Osteocyte (in vitro differentiated cells): ENCODE results near the gene CPA2. TPM values are rescaled to one million over a fixed set of nuclear protein-coding genes. Genes with fewer than 3 reads are reported as not detected.
"Not testable (repeated sequence)": the region's sequence is repeated elsewhere in the genome, so short reads cannot be mapped to it uniquely, and the experiment has no call there.

Source experiments
- DNase-seq: peaks from one replicate; pipeline ENCODE4 v3.0.0; 2021; ENCODE audit warnings: mixed read lengths; ENCODE audit not compliant: unreplicated experiment; ENCODE audit errors: extremely low spot score
- H3K27ac Mint-ChIP-seq: one replicate; pipeline ENCODE4 v1.8.0; 2021; ENCODE audit warnings: mild to moderate bottlenecking, mixed read lengths; ENCODE audit not compliant: unreplicated experiment
- H3K27me3 Mint-ChIP-seq: one replicate; pipeline ENCODE4 v1.8.0; 2021; ENCODE audit warnings: mixed read lengths; ENCODE audit not compliant: unreplicated experiment
- H3K36me3 Mint-ChIP-seq: one replicate; pipeline ENCODE4 v1.8.0; 2021; ENCODE audit warnings: mixed read lengths; ENCODE audit not compliant: unreplicated experiment
- H3K4me1 Mint-ChIP-seq: one replicate; pipeline ENCODE4 v1.8.0; 2021; ENCODE audit warnings: mixed read lengths; ENCODE audit not compliant: unreplicated experiment
- H3K4me3 Mint-ChIP-seq: one replicate; pipeline ENCODE4 v1.8.0; 2021; ENCODE audit warnings: mild to moderate bottlenecking, moderate library complexity, mixed read lengths; ENCODE audit not compliant: unreplicated experiment
- H3K9me3 Mint-ChIP-seq: one replicate; pipeline ENCODE4 v1.8.0; 2021; ENCODE audit warnings: mixed read lengths; ENCODE audit not compliant: unreplicated experiment
- total RNA-seq: library from RNA; stranded (reverse); gene quantifications from 2 replicates; pipeline ENCODE4 v1.2.1, GENCODE V29; 2021
- TF ChIP-seq, protein P1 (sequence below): fragments of 200-600 bp; sonication (generic); IDR thresholded peaks from 2 replicates; pipeline ENCODE4 v1.5.0; 2021; ENCODE audit warnings: antibody characterized with exemption, mild to moderate bottlenecking, moderate library complexity

Gene CPA2
- total RNA-seq, 1 donor from 2014 or later, result not detected

DNA sequence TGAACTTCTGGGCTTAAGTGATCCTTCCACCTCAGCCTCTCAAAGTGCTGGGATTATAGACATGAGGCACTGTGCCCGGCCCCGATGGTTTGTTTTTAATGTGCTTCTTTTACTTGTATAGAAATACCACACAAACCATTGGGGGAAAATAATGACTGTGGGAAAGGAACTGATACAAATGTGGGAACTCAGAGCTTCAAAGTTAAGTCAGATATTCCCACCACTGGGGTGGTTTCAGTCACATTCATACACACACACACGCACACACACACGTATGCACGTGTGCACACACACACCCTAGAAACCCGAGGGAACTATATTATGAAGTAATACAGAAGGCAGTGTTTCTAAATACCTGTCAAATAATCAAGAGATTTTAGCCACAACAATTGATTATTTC lies 43.3 kb downstream of the CPA2 start:
- Mint-ChIP-seq H3K27me3 (no peaks in the 10 kb centered on the region), H3K27ac (no peak overlapping the region), H3K9me3 (peaks cover 5% of the 10 kb centered on the region), H3K4me1 (no peaks in the 10 kb centered on the region), H3K36me3 (peaks cover 14% of the 10 kb centered on the region), H3K4me3 (no peak overlapping the region)
- TF ChIP-seq, protein P1, sequence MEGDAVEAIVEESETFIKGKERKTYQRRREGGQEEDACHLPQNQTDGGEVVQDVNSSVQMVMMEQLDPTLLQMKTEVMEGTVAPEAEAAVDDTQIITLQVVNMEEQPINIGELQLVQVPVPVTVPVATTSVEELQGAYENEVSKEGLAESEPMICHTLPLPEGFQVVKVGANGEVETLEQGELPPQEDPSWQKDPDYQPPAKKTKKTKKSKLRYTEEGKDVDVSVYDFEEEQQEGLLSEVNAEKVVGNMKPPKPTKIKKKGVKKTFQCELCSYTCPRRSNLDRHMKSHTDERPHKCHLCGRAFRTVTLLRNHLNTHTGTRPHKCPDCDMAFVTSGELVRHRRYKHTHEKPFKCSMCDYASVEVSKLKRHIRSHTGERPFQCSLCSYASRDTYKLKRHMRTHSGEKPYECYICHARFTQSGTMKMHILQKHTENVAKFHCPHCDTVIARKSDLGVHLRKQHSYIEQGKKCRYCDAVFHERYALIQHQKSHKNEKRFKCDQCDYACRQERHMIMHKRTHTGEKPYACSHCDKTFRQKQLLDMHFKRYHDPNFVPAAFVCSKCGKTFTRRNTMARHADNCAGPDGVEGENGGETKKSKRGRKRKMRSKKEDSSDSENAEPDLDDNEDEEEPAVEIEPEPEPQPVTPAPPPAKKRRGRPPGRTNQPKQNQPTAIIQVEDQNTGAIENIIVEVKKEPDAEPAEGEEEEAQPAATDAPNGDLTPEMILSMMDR, result no peak
- DNase-seq, result no peak

DNA sequence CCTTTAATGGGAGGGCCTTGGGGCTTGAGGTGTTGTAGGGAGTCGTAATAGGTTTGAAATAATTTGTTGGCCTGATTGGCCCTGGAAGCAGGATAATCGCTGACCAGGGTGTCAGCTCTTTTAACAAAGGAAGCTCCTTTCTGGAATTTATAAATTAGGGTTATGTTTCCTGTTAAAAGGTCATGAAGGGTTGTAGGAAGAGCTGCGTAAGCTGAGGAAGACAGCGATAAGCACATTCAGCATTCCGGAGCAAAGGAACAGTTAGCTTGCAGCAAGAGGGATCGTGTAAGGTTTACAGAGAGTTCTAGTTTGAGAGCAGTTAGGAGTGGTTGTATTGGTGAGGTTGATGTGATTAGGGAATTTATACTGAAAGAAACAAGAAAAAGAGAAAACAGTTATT lies 47.6 kb downstream of the CPA2 start:
- Mint-ChIP-seq H3K9me3 (peaks cover 5% of the 10 kb centered on the region), H3K4me3 (no peak overlapping the region), H3K27ac (no peak overlapping the region), H3K36me3 (peaks cover 16% of the 10 kb centered on the region), H3K27me3 (no peaks in the 10 kb centered on the region), H3K4me1 (no peaks in the 10 kb centered on the region)
- no peak for DNase-seq
- TF ChIP-seq, protein P1, result no peak

DNA sequence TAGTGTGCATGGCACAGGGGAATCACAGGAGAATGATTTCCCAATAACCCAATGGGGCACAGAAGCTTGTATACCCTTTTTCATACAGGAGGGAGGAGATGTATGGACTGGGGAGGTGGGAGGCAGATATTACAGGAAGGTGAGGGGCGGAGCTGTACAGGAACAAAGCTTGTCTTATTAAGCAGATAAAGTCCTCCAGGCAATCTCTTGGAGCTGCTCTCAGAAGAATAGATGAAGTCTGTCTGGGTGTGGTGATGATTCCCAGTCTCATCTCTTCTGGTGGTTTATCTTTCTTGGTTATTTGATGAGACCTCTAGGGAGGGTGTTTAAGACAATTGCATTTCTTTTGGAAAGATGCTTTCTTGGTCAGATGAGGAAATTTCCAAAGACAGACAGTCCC lies 52.9 kb downstream of the CPA2 start:
- H3K27ac Mint-ChIP-seq, result no peak overlapping the region
- no peaks in the 10 kb centered on the region for H3K9me3 Mint-ChIP-seq
- H3K4me3 Mint-ChIP-seq, result no peak overlapping the region
- H3K36me3 Mint-ChIP-seq, result peaks cover 16% of the 10 kb centered on the region
- H3K4me1 Mint-ChIP-seq, result no peaks in the 10 kb centered on the region
- TF ChIP-seq, protein P1, result no peak
- DNase-seq, result no peak
- no peaks in the 10 kb centered on the region for H3K27me3 Mint-ChIP-seq

DNA sequence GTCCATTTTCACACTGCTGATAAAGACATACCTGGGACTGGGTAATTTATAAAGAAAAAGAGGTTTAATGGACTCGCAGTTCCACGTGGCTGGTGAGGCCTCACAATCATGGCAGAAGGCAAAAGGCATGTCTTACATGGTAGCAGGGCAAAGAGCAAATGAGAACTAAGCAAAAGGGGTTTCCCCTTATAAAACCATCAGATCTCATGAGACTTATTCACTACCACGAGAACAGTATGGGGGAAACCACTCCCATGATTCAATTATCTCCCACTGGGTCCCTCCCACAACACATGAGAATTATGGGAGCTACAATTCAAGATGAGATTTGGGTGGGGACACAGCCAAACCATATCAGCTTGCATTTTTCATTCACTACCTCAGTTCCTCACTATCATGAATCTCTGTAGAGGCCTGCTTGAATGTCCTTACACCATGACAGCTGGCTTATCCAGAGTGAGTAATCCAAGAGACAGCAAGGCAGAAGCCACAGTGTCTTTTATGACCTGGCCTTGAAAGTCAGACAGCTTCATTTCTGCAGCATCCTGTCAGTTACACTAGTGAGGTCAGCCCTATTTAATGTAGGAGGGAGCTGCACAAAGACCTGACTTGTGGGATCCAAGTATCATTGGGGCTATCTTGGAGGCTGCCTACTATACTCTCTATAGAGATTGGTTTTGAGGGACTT lies 55.0 kb downstream of the CPA2 start:
- H3K27me3 Mint-ChIP-seq, DNase-seq, H3K27ac Mint-ChIP-seq, H3K4me1 Mint-ChIP-seq, H3K4me3 Mint-ChIP-seq, H3K9me3 Mint-ChIP-seq: not testable (repeated sequence)
- H3K36me3 Mint-ChIP-seq, result peaks cover 15% of the 10 kb centered on the region

DNA sequence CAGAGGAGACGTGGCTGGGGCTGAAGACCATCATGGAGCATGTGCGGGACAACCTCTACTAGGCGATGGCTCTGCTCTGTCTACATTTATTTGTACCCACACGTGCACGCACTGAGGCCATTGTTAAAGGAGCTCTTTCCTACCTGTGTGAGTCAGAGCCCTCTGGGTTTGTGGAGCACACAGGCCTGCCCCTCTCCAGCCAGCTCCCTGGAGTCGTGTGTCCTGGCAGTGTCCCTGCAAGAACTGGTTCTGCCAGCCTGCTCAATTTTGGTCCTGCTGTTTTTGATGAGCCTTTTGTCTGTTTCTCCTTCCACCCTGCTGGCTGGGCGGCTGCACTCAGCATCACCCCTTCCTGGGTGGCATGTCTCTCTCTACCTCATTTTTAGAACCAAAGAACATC lies 56.0 kb downstream of the CPA2 start:
- Mint-ChIP-seq H3K27me3 (no peaks in the 10 kb centered on the region), H3K4me3 (no peak overlapping the region), H3K27ac (no peak overlapping the region), H3K4me1 (no peaks in the 10 kb centered on the region), H3K36me3 (peaks cover 13% of the 10 kb centered on the region), H3K9me3 (no peaks in the 10 kb centered on the region)
- TF ChIP-seq, protein P1, result no peak
- DNase-seq, result no peak
